H9 (cell line): ENCODE data around the gene RIOK2. TPM values are rescaled to one million over a fixed set of nuclear protein-coding genes. Genes with fewer than 3 reads are reported as not detected.

ENCODE experiments used
- DNase-seq: peaks from one replicate; pipeline ENCODE4 v3.0.0-alpha.2; 2017
- H2AFZ ChIP-seq: one replicate; pipeline ENCODE4 v1.6.1; 2013; ENCODE audit warnings: mild to moderate bottlenecking, low read length, control low read depth, moderate library complexity
- H2AK5ac ChIP-seq: 2 replicates; pipeline ENCODE4 v1.6.1; 2013; ENCODE audit warnings: low read length, control low read depth, mixed read lengths; ENCODE audit not compliant: insufficient read length
- H2BK120ac ChIP-seq: one replicate; pipeline ENCODE4 v1.6.1; 2013; ENCODE audit warnings: low read depth, mild to moderate bottlenecking, low read length, control low read depth, inconsistent platforms; ENCODE audit not compliant: poor library complexity, severe bottlenecking
- H2BK12ac ChIP-seq: 2 replicates; pipeline ENCODE4 v1.6.1; 2013; ENCODE audit warnings: low read length, control low read depth, mixed read lengths, low read depth; ENCODE audit not compliant: insufficient read length
- H2BK15ac ChIP-seq: 2 replicates; pipeline ENCODE4 v1.6.1; 2013; ENCODE audit warnings: low read depth, low read length, control low read depth
- H2BK20ac ChIP-seq: one replicate; pipeline ENCODE4 v1.6.1; 2013; ENCODE audit warnings: low read depth, mild to moderate bottlenecking, low read length, control low read depth, inconsistent platforms; ENCODE audit not compliant: poor library complexity, severe bottlenecking
- H2BK5ac ChIP-seq: 2 replicates; pipeline ENCODE4 v1.6.1; 2013; ENCODE audit warnings: low read length, control low read depth, mixed read lengths; ENCODE audit not compliant: insufficient read length
- H3K14ac ChIP-seq: 2 replicates; pipeline ENCODE4 v1.6.1; 2013; ENCODE audit warnings: low read length, control low read depth; ENCODE audit not compliant: insufficient read depth
- H3K18ac ChIP-seq: 2 replicates; pipeline ENCODE4 v1.6.1; 2013; ENCODE audit warnings: low read depth, mild to moderate bottlenecking, mixed read lengths, low read length, control low read depth; ENCODE audit not compliant: insufficient read length
- H3K23ac ChIP-seq: 2 replicates; pipeline ENCODE4 v1.6.1; 2013; ENCODE audit warnings: low read length, control low read depth, mixed read lengths, low read depth; ENCODE audit not compliant: insufficient read length
- H3K23me2 ChIP-seq: 2 replicates; pipeline ENCODE4 v1.6.1; 2013; ENCODE audit warnings: low read depth, mild to moderate bottlenecking, mixed read lengths, low read length, control low read depth; ENCODE audit not compliant: insufficient read length, poor library complexity, severe bottlenecking
- H3K27ac ChIP-seq: 2 replicates; pipeline ENCODE4 v1.5.1; 2013; ENCODE audit warnings: low read length, control low read depth, mixed read lengths, low read depth; ENCODE audit not compliant: insufficient read length
- H3K27me3 ChIP-seq: 2 replicates; pipeline ENCODE4 v1.6.1; 2013; ENCODE audit warnings: low read length, control low read depth, inconsistent platforms; ENCODE audit not compliant: insufficient read depth
- H3K4ac ChIP-seq: 2 replicates; pipeline ENCODE4 v1.6.1; 2013; ENCODE audit warnings: low read depth, mild to moderate bottlenecking, control low read depth, inconsistent platforms, low read length, moderate library complexity
- H3K4me1 ChIP-seq: 2 replicates; pipeline ENCODE4 v1.6.1; 2013; ENCODE audit warnings: low read length, control low read depth, inconsistent platforms; ENCODE audit not compliant: insufficient read depth
- H3K4me2 ChIP-seq: 2 replicates; pipeline ENCODE4 v1.6.1; 2013; ENCODE audit warnings: low read length, control low read depth, mixed read lengths; ENCODE audit not compliant: insufficient read length, insufficient read depth
- H3K56ac ChIP-seq: 2 replicates; pipeline ENCODE4 v1.6.1; 2013; ENCODE audit warnings: low read depth, mild to moderate bottlenecking, mixed read lengths, low read length, control low read depth; ENCODE audit not compliant: insufficient read length
- H3K79me1 ChIP-seq: 2 replicates; pipeline ENCODE4 v1.6.1; 2013; ENCODE audit warnings: low read depth, mild to moderate bottlenecking, moderate library complexity, low read length, control low read depth, inconsistent platforms; ENCODE audit not compliant: insufficient read depth, poor library complexity, severe bottlenecking
- H3K79me2 ChIP-seq: 2 replicates; pipeline ENCODE4 v1.6.1; 2013; ENCODE audit warnings: low read length, control low read depth, inconsistent platforms; ENCODE audit not compliant: insufficient read depth
- H3K9ac ChIP-seq: 2 replicates; pipeline ENCODE4 v1.6.1; 2013; ENCODE audit warnings: low read length, control low read depth, mixed read lengths; ENCODE audit not compliant: insufficient read length; ENCODE audit errors: extremely low read depth
- H3K9me3 ChIP-seq: one replicate; pipeline ENCODE4 v1.6.1; 2013; ENCODE audit warnings: low read depth, low read length, inconsistent platforms; ENCODE audit not compliant: control insufficient read depth
- H3T11ph ChIP-seq: one replicate; pipeline ENCODE4 v1.6.1; 2013; ENCODE audit warnings: mild to moderate bottlenecking, low read length, control low read depth, inconsistent platforms
- H4K20me1 ChIP-seq: one replicate; pipeline ENCODE4 v1.6.1; 2013; ENCODE audit not compliant: control insufficient read depth, insufficient read length, insufficient read depth
- H4K5ac ChIP-seq: 2 replicates; pipeline ENCODE4 v1.6.1; 2013; ENCODE audit warnings: low read depth, mild to moderate bottlenecking, mixed read lengths, low read length, control low read depth; ENCODE audit not compliant: insufficient read length
- H4K8ac ChIP-seq: replicated peaks from 2 replicates; pipeline ENCODE4 v1.6.1; 2013; ENCODE audit warnings: low read length, control low read depth, mixed read lengths, low read depth; ENCODE audit not compliant: insufficient read length
- H4K91ac ChIP-seq: 2 replicates; pipeline ENCODE4 v1.6.1; 2013; ENCODE audit warnings: low read depth, mild to moderate bottlenecking, moderate library complexity, mixed read lengths, low read length, control low read depth; ENCODE audit not compliant: insufficient read length
- H3K27ac Mint-ChIP-seq, 3 experiments: 2 replicates in 2 of 3; 3 replicates in 1 of 3; pipeline ENCODE4 v1.8.0; 2020 to 2021; ENCODE audit warnings: mixed read lengths in 3 of 3, mild to moderate bottlenecking in 1 of 3, moderate library complexity in 1 of 3
- H3K27me3 Mint-ChIP-seq: 2 replicates; pipeline ENCODE4 v1.8.0; 2021; ENCODE audit warnings: low read depth, mild to moderate bottlenecking, moderate library complexity, mixed read lengths
- H3K36me3 Mint-ChIP-seq, 3 experiments: 2 replicates in 2 of 3; 3 replicates in 1 of 3; pipeline ENCODE4 v1.8.0; 2020 to 2021; ENCODE audit warnings: low read depth in 3 of 3, mixed read lengths in 3 of 3; ENCODE audit not compliant: insufficient read depth in 1 of 3
- H3K4me1 Mint-ChIP-seq, 2 experiments: 2 replicates each; pipeline ENCODE4 v1.8.0; 2020; ENCODE audit warnings: mixed read lengths in 2 of 2
- H3K4me3 Mint-ChIP-seq, 2 experiments: 2 replicates in 1 of 2; 3 replicates in 1 of 2; pipeline ENCODE4 v1.8.0; 2020 to 2021; ENCODE audit warnings: mild to moderate bottlenecking in 2 of 2, mixed read lengths in 2 of 2, moderate library complexity in 1 of 2
- H3K9me3 Mint-ChIP-seq, 2 experiments: 2 replicates in 1 of 2; 3 replicates in 1 of 2; pipeline ENCODE4 v1.8.0; 2020; ENCODE audit warnings: mild to moderate bottlenecking in 2 of 2, mixed read lengths in 2 of 2, moderate library complexity in 1 of 2
- WGBS: extraction: QIAGEN DNeasy Blood & Tissue Kit; methylation state at CpG from one replicate; pipeline ENCODE4 v1.1.7; 2013; ENCODE audit warnings: missing lambda C conversion rate, low lambda C conversion rate, mixed read lengths; ENCODE audit not compliant: insufficient read length; ENCODE audit errors: extremely low coverage; 5-methylcytosine and 5-hydroxymethylcytosine counted together
- total RNA-seq: library from RNA; stranded (reverse); gene quantifications from 2 replicates; pipeline ENCODE4 v1.2.1, GENCODE V29; 2021
- TF ChIP-seq, protein P1 (sequence below): fragments of 200-600 bp; sonication (generic); conservative IDR thresholded peaks from 3 replicates; pipeline ENCODE4 v1.8.0; 2021; ENCODE audit warnings: antibody characterized with exemption, mild to moderate bottlenecking

RIOK2 gene
- total RNA-seq, 1 experiment from 2014 or later: 39.5 TPM

DNA sequence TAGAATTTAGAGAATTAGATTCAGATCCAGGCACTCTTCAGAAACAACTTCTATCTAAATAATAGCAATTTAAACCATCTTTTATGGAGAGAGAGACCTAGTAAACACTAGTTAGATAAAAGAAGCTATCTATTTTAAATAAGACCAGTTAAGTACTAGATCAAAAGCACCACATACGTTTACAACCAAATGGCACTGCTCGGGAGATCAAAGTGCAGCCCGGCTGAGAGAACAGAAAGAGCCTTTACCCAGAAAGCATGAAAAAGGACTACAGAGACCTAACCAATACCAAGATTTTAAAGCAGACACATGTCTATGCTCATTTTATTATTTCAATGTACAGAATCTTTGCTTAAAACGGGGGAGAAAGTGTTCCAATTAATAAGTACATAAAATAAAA lies 71.4 kb downstream of the RIOK2 start:
- Mint-ChIP-seq H3K9me3 (no peaks in the 10 kb centered on the region), H3K4me1 (peaks cover 16 to 30% of the 10 kb centered on the region in 2 experiments), H3K36me3 (no peaks in the 10 kb centered on the region), H3K27me3 (no peaks in the 10 kb centered on the region; the same call in 1 of the 2 replicates), H3K4me3 (no peak overlapping the region), H3K27ac (no peak overlapping the region)
- TF ChIP-seq, protein P1, sequence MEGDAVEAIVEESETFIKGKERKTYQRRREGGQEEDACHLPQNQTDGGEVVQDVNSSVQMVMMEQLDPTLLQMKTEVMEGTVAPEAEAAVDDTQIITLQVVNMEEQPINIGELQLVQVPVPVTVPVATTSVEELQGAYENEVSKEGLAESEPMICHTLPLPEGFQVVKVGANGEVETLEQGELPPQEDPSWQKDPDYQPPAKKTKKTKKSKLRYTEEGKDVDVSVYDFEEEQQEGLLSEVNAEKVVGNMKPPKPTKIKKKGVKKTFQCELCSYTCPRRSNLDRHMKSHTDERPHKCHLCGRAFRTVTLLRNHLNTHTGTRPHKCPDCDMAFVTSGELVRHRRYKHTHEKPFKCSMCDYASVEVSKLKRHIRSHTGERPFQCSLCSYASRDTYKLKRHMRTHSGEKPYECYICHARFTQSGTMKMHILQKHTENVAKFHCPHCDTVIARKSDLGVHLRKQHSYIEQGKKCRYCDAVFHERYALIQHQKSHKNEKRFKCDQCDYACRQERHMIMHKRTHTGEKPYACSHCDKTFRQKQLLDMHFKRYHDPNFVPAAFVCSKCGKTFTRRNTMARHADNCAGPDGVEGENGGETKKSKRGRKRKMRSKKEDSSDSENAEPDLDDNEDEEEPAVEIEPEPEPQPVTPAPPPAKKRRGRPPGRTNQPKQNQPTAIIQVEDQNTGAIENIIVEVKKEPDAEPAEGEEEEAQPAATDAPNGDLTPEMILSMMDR: no peak
- no peak overlapping the region for H3K23ac ChIP-seq
- no peak overlapping the region for H4K91ac ChIP-seq
- H3K9ac ChIP-seq: no peak overlapping the region
- no peaks in the 10 kb centered on the region for H4K20me1 ChIP-seq
- no peaks in the 10 kb centered on the region for H3K4me1 ChIP-seq
- no peak overlapping the region for H3K4me2 ChIP-seq
- H3K23me2 ChIP-seq: no peaks in the 10 kb centered on the region
- no peak overlapping the region for H2BK5ac ChIP-seq
- H3K79me2 ChIP-seq: no peaks in the 10 kb centered on the region
- no peak overlapping the region for H4K5ac ChIP-seq
- H2AFZ ChIP-seq: no peak overlapping the region
- no peak overlapping the region for H3K4ac ChIP-seq
- no peak overlapping the region for H3K56ac ChIP-seq
- H3K9me3 ChIP-seq: no peaks in the 10 kb centered on the region
- H3K27ac ChIP-seq: no peak overlapping the region
- no peaks in the 10 kb centered on the region for H3K79me1 ChIP-seq
- no peak overlapping the region for H2BK120ac ChIP-seq
- no CpG with 5 or more reads among the region's 4 CpGs for WGBS
- no peak overlapping the region for H2BK15ac ChIP-seq
- H4K8ac ChIP-seq: no peak overlapping the region
- no peak overlapping the region for H2AK5ac ChIP-seq
- no peaks in the 10 kb centered on the region for H3K27me3 ChIP-seq
- DNase-seq: no peak
- no peak overlapping the region for H2BK20ac ChIP-seq
- H3K14ac ChIP-seq: no peak overlapping the region
- no peak overlapping the region for H3K18ac ChIP-seq
- no peak overlapping the region for H2BK12ac ChIP-seq
- no peak overlapping the region for H3T11ph ChIP-seq
